HCT116 (cell line): ENCODE measurements around the gene CALR3. TPM values are rescaled to one million over a fixed set of nuclear protein-coding genes. Genes with fewer than 3 reads are reported as not detected.

Experiments used
- ATAC-seq: fragments of 200-7000 bp; cut with Tn5 transposase; 2 replicates; pipeline ENCODE4 v1.9.1; 2020; ENCODE audit warnings: mild to moderate bottlenecking, moderate library complexity
- BruUV-seq: library from RNA; stranded (reverse); fragments of 400-500 nt; replicated peaks from 2 replicates; lab custom pipeline; 2021; lab: Mats Ljungman, UMichigan
- CTCF ChIA-PET: fragments of 300-600 bp; sonication (Branson Sonifier 250); formaldehyde crosslinking; loops from one replicate; lab custom pipeline; 2021; ENCODE audit warnings: antibody characterized with exemption; lab: Charles Lee
- POLR2A ChIA-PET: fragments of 300-600, 350-600 bp; sonication (Branson Sonifier 250); formaldehyde crosslinking; loops from one replicate; lab custom pipeline; 2021; ENCODE audit warnings: antibody characterized with exemption; lab: Charles Lee
- RAD21 ChIA-PET, 2 experiments: fragments of 300-600 bp; sonication (Branson Sonifier 250); formaldehyde crosslinking; loops; one replicate each; lab custom pipeline; 2023; ENCODE audit warnings: low total read pairs in 2 of 2; ENCODE audit not compliant: uncharacterized antibody in 2 of 2, unreplicated experiment in 2 of 2, low non-redundant PET in 1 of 2; lab: Charles Lee
- DNase-seq: peaks from one replicate; pipeline ENCODE4 v3.0.0-alpha.2; 2010; ENCODE audit warnings: low read depth, low spot score
- H2AFZ ChIP-seq: fragments of 200-600 bp; shearing (Covaris generic), sonication (generic); 2 replicates; pipeline ENCODE4 v1.6.1; 2017; ENCODE audit warnings: low read depth, mixed run types, mixed read lengths, antibody characterized with exemption, low read length; ENCODE audit not compliant: poor library complexity, severe bottlenecking
- H3K27ac ChIP-seq: 2 replicates; pipeline ENCODE4 v1.5.1; 2012; ENCODE audit warnings: low read depth, low read length
- H3K27me3 ChIP-seq: fragments of 200-600 bp; sonication (generic); 2 replicates; pipeline ENCODE4 v1.6.1; 2016; ENCODE audit warnings: mixed run types, low read length, mixed read lengths; ENCODE audit not compliant: insufficient read depth
- H3K36me3 ChIP-seq, 2 experiments: fragments of 200-500 bp in 1 of 2; fragments of 200-600 bp in 1 of 2; sonication (Bioruptor generic) in 1 of 2; sonication (generic) in 1 of 2; 2 replicates each; pipeline versions ENCODE4 v1.5.1 to v1.6.1; 2014 to 2016; ENCODE audit warnings: low read length in 2 of 2, inconsistent platforms in 1 of 2, mixed read lengths in 1 of 2, mixed run types in 1 of 2; ENCODE audit not compliant: insufficient read depth in 2 of 2, control insufficient read depth in 1 of 2
- H3K4me1 ChIP-seq, 2 experiments: fragments of 200-600 bp in 1 of 2; sonication (generic) in 1 of 2; 2 replicates each; pipeline versions ENCODE4 v1.5.1 to v1.6.1; 2012 to 2017; ENCODE audit warnings: low read length in 2 of 2, inconsistent platforms in 1 of 2, mild to moderate bottlenecking in 1 of 2, mixed read lengths in 1 of 2, mixed run types in 1 of 2, moderate library complexity in 1 of 2; ENCODE audit not compliant: insufficient read depth in 2 of 2, control insufficient read depth in 1 of 2
- H3K4me2 ChIP-seq: fragments of 200-600 bp; sonication (generic); 2 replicates; pipeline ENCODE4 v1.6.1; 2017; ENCODE audit warnings: mixed run types, low read length, mixed read lengths
- H3K4me3 ChIP-seq, 2 experiments: fragments of 200-600 bp in 1 of 2; sonication (generic) in 1 of 2; replicated peaks in 1 of 2; 2 replicates each; pipeline ENCODE4 v1.5.1; 2011 to 2016; ENCODE audit warnings: low read length in 2 of 2, control low read depth in 1 of 2, low read depth in 1 of 2, mild to moderate bottlenecking in 1 of 2, mixed read lengths in 1 of 2, mixed run types in 1 of 2
- H3K79me2 ChIP-seq: fragments of 200-600 bp; sonication (generic); 2 replicates; pipeline ENCODE4 v1.6.1; 2017; ENCODE audit warnings: mild to moderate bottlenecking, mixed run types, low read length, moderate library complexity, mixed read lengths; ENCODE audit not compliant: insufficient read depth
- H3K9ac ChIP-seq: fragments of 200-600 bp; sonication (generic); 2 replicates; pipeline ENCODE4 v1.6.1; 2016; ENCODE audit warnings: low read length, mixed read lengths
- H3K9me2 ChIP-seq: fragments of 200-600 bp; sonication (generic), shearing (Covaris generic); 2 replicates; pipeline ENCODE4 v1.6.1; 2017; ENCODE audit warnings: mixed run types, mild to moderate bottlenecking, moderate library complexity; ENCODE audit not compliant: insufficient read depth
- H3K9me3 ChIP-seq, 2 experiments: fragments of 200-500 bp in 1 of 2; fragments of 200-600 bp in 1 of 2; sonication (Bioruptor generic) in 1 of 2; sonication (generic) in 1 of 2; 2 replicates each; pipeline ENCODE4 v1.6.1; 2014 to 2017; ENCODE audit warnings: low read length in 2 of 2, mixed read lengths in 2 of 2, inconsistent platforms in 1 of 2, low read depth in 1 of 2, mild to moderate bottlenecking in 1 of 2, mixed run types in 1 of 2, moderate library complexity in 1 of 2; ENCODE audit not compliant: control insufficient read depth in 1 of 2, insufficient read depth in 1 of 2
- H4K20me1 ChIP-seq: fragments of 200-600 bp; sonication (generic), shearing (Covaris generic); 2 replicates; pipeline ENCODE4 v1.6.1; 2017; ENCODE audit warnings: mixed run types, mild to moderate bottlenecking, moderate library complexity; ENCODE audit not compliant: insufficient read depth
- ATF3 ChIP-seq: IDR thresholded peaks from 2 replicates; pipeline ENCODE4 v1.6.1; 2012
- CBX3 ChIP-seq: IDR thresholded peaks from 2 replicates; pipeline ENCODE4 v1.6.1; 2012; ENCODE audit warnings: low read depth
- CTCF ChIP-seq, 3 experiments: fragments of 200-600 bp in 1 of 3; sonication (generic) in 1 of 3; IDR thresholded peaks in 2 of 3; conservative IDR thresholded peaks in 1 of 3; 2 replicates each; pipeline ENCODE4 v1.5.1; 2012 to 2017; ENCODE audit warnings: low read depth in 2 of 3, low read length in 2 of 3, antibody characterized with exemption in 1 of 3, borderline replicate concordance in 1 of 3, control low read depth in 1 of 3, mild to moderate bottlenecking in 1 of 3, mixed read lengths in 1 of 3, mixed run types in 1 of 3, moderate library complexity in 1 of 3; ENCODE audit not compliant: insufficient read depth in 1 of 3
- EGR1 ChIP-seq: IDR thresholded peaks from 2 replicates; pipeline ENCODE4 v1.6.1; 2012; ENCODE audit warnings: low read depth
- ELF1 ChIP-seq: IDR thresholded peaks from 2 replicates; pipeline ENCODE4 v1.6.1; 2012; ENCODE audit warnings: low read depth, borderline replicate concordance
- EZH2 ChIP-seq: fragments of 200-600 bp; sonication (generic); IDR thresholded peaks from 2 replicates; pipeline ENCODE4 v1.6.1; 2017; ENCODE audit warnings: antibody characterized with exemption, mixed run types
- EZH2phosphoT487 ChIP-seq: fragments of 200-600 bp; IDR thresholded peaks from 2 replicates; pipeline ENCODE4 v1.6.1; 2018; ENCODE audit warnings: antibody characterized with exemption, borderline replicate concordance
- FOSL1 ChIP-seq: IDR thresholded peaks from 2 replicates; pipeline ENCODE4 v1.6.1; 2012; ENCODE audit warnings: low read depth
- JUND ChIP-seq: IDR thresholded peaks from 2 replicates; pipeline ENCODE4 v1.6.1; 2012
- MAX ChIP-seq: IDR thresholded peaks from 2 replicates; pipeline ENCODE4 v1.6.1; 2012
- POLR2A ChIP-seq: IDR thresholded peaks from 2 replicates; pipeline ENCODE4 v1.7.0; 2011; ENCODE audit warnings: borderline replicate concordance; ENCODE audit not compliant: insufficient read depth, insufficient read length; ENCODE audit errors: extremely low read depth
- POLR2AphosphoS5 ChIP-seq: IDR thresholded peaks from 2 replicates; pipeline ENCODE4 v1.6.1; 2011; ENCODE audit warnings: mild to moderate bottlenecking, low read depth, low read length, moderate library complexity
- RAD21 ChIP-seq: IDR thresholded peaks from 2 replicates; pipeline ENCODE4 v1.6.1; 2012; ENCODE audit warnings: low read depth, mild to moderate bottlenecking
- REST ChIP-seq: IDR thresholded peaks from 2 replicates; pipeline ENCODE4 v1.6.1; 2012; ENCODE audit warnings: low read depth
- SRF ChIP-seq: IDR thresholded peaks from 2 replicates; pipeline ENCODE4 v1.6.1; 2012; ENCODE audit warnings: low read depth
- TCF7L2 ChIP-seq: IDR thresholded peaks from 2 replicates; pipeline ENCODE4 v1.7.0; 2011; ENCODE audit warnings: borderline replicate concordance, inconsistent platforms; ENCODE audit not compliant: insufficient read depth, insufficient read length; ENCODE audit errors: extremely low read depth
- YY1 ChIP-seq: IDR thresholded peaks from 2 replicates; pipeline ENCODE4 v1.6.1; 2011; ENCODE audit warnings: low read length, low read depth, moderate library complexity, mild to moderate bottlenecking; ENCODE audit not compliant: insufficient replicate concordance; ENCODE audit errors: extremely low read depth
- ZNF274 ChIP-seq: fragments of 200-500 bp; sonication (Bioruptor generic); IDR thresholded peaks from 2 replicates; pipeline ENCODE4 v1.6.1; 2014; ENCODE audit warnings: mild to moderate bottlenecking, low read depth, low read length, inconsistent platforms
- intact Hi-C: fragments of 100-400 bp; cut with micrococcal nuclease; formaldehyde crosslinking; loops from 2 replicates; pipeline ENCODE4 v1.10.0; 2022
- total RNA-seq: library from RNA; stranded (reverse); gene quantifications from one replicate; pipeline ENCODE4 v1.2.1, GENCODE V29; 2021; ENCODE audit not compliant: unreplicated experiment

Gene CALR3
- total RNA-seq, 1 experiment from 2014 or later = not detected

GRCh38 chr19:16461630-16462051 is 34.3 kb downstream of the CALR3 start:
- 0 out of 2 replicates have a peak, but pooled peaks cover 5% of the 10 kb centered on the region for H4K20me1 ChIP-seq
- H3K9me2 ChIP-seq = no peaks in the 10 kb centered on the region
- ATAC-seq (no peak), DNase-seq (no peak)
- H3K4me2 ChIP-seq = no peak overlapping the region
- peaks cover 91% of the 10 kb centered on the region for H3K79me2 ChIP-seq
- no peaks in the 10 kb centered on the region for H3K36me3 ChIP-seq
- TF ChIP-seq ATF3 (no peak), CBX3 (no peak), TCF7L2 (no peak), REST (no peak), CTCF (IDR thresholded peaks at IDR 0.05 in 2 of 3, conservative IDR thresholded peaks at IDR 0.05 in 1 of 3; ENCODE audit: borderline replicate concordance in 1 of 3, insufficient read depth in 1 of 3, low read depth in 2 of 3, low read length in 2 of 3) (no peak), ELF1 (no peak), SRF (no peak), JUND (no peak), RAD21 (no peak), YY1 (no peak), EZH2 (no peak), POLR2AphosphoS5 (no peak), EGR1 (no peak), EZH2phosphoT487 (no peak), MAX (no peak), ZNF274 (no peak), POLR2A (no peak), FOSL1 (no peak)
- H3K4me1 ChIP-seq = peaks cover 21 to 37% of the 10 kb centered on the region in 2 experiments
- intact Hi-C loops = no loop called here
- no peak overlapping the region for H3K27ac ChIP-seq
- H3K9me3 ChIP-seq = no peaks in the 10 kb centered on the region
- no peak overlapping the region for H2AFZ ChIP-seq
- no peak overlapping the region for H3K9ac ChIP-seq
- POLR2A ChIA-PET = no interaction called here
- H3K4me3 ChIP-seq = no peak overlapping the region
- CTCF ChIA-PET = no interaction called here
- BruUV-seq = no TSS peak
- RAD21 ChIA-PET = no interaction called here
- no peaks in the 10 kb centered on the region for H3K27me3 ChIP-seq
